ENCODE measurements around the gene TAGLN3. TPM values are rescaled to one million over a fixed set of nuclear protein-coding genes. Genes with fewer than 3 reads are reported as not detected.

TAGLN3 gene
- total and polyA plus RNA-seq, 2 donors (not counting 3 experiments of a cell fraction or from before 2014, with no cell fraction given): not detected

DNA sequence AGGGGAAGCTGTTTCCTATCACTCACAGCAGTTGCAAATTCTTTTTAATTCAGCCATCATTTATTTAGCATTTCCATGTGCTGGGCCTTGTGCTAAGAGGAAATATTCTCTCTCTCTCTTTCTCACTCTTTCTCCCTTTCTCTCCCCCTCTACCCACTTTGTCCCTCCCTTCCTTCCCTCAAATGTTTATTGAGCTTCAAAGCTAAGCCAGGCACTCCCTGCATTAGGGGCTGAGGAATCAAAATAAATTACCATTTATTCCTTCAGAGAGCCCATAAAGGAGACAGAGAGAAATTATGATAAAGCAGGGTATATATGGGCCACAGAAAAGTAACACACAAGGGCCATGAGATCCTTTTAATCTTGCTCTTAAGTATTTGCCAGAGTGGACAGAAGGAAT lies 42.6 kb downstream of the TAGLN3 start:
- Histone ChIP-seq H4K20me1 (replicated peaks; ENCODE audit: control insufficient read depth, extremely low read depth, insufficient read depth, low read length) (no peaks in the 10 kb centered on the region), H3K4me3 (replicated peaks in 1 of 3; ENCODE audit: insufficient read depth in 1 of 3, low read depth in 1 of 3, low read length in 3 of 3) (no peak overlapping the region), H3K4me1 (ENCODE audit: control insufficient read depth, extremely low read depth, insufficient read depth, low read length) (no peaks in the 10 kb centered on the region), H3K9me3 (replicated peaks; ENCODE audit: control insufficient read depth, insufficient read depth, low read length) (no peaks in the 10 kb centered on the region), H3K9ac (replicated peaks; ENCODE audit: extremely low read depth, insufficient read depth, low read length) (no peak overlapping the region), H3K27ac (ENCODE audit: insufficient read depth, low read depth, low read length) (no peak overlapping the region), H2AFZ (ENCODE audit: low read depth, low read length) (no peak overlapping the region), H3K27me3 (ENCODE audit: control insufficient read depth in 2 of 2, insufficient read depth in 2 of 2, low read length in 2 of 2) (no peaks in the 10 kb centered on the region), H3K9me1 (replicated peaks; ENCODE audit: control insufficient read depth, extremely low read depth, insufficient read depth, low read length) (no peaks in the 10 kb centered on the region), H3K36me3 (ENCODE audit: control insufficient read depth in 2 of 2, extremely low read depth in 1 of 2, insufficient read depth in 2 of 2, low read length in 2 of 2) (no peaks in the 10 kb centered on the region), H3K79me2 (ENCODE audit: control insufficient read depth, insufficient read depth, low read length) (no peaks in the 10 kb centered on the region), H3K4me2 (ENCODE audit: insufficient read depth, low read length) (no peak overlapping the region)
- ChIA-PET POLR2A (no interaction called here), CTCF (interaction anchor here (0.6 to 1.5 kb wide), 4 partner anchors 28 to 325 kb away, joined by 3 to 8 read pairs (median 6); no protein-coding TSS in a partner anchor)
- intact Hi-C loops (cut with micrococcal nuclease) (no loop called here), dilution Hi-C loops (cut with MboI; ENCODE audit: extremely low pct_ligation_motif_present, low sequenced_read_pairs) (no loop called here)
- FAIRE-seq (no peak), DNase-seq (ENCODE audit: low read depth, low spot score) (no peak)
- TF ChIP-seq GATA2 (IDR thresholded peaks at IDR 0.05; ENCODE audit: insufficient read depth, insufficient read length, low read depth, low read length) (no peak), FOS (IDR thresholded peaks at IDR 0.05; ENCODE audit: borderline replicate concordance, insufficient read depth, low read length) (no peak), MYC (IDR thresholded peaks at IDR 0.05; ENCODE audit: low read depth, low read length) (no peak), JUN (IDR thresholded peaks at IDR 0.05; ENCODE audit: borderline replicate concordance, insufficient read depth, insufficient read length, low read depth) (no peak), EZH2 (IDR thresholded peaks at IDR 0.05; ENCODE audit: borderline replicate concordance, low read depth, low read length, severe bottlenecking) (no peak), POLR2A (IDR thresholded peaks at IDR 0.05; ENCODE audit: low read depth, low read length) (no peak), POLR2AphosphoS5 (IDR thresholded peaks at IDR 0.05; ENCODE audit: insufficient read depth, low read depth, low read length) (no peak)
- TF ChIP-seq, protein P1, sequence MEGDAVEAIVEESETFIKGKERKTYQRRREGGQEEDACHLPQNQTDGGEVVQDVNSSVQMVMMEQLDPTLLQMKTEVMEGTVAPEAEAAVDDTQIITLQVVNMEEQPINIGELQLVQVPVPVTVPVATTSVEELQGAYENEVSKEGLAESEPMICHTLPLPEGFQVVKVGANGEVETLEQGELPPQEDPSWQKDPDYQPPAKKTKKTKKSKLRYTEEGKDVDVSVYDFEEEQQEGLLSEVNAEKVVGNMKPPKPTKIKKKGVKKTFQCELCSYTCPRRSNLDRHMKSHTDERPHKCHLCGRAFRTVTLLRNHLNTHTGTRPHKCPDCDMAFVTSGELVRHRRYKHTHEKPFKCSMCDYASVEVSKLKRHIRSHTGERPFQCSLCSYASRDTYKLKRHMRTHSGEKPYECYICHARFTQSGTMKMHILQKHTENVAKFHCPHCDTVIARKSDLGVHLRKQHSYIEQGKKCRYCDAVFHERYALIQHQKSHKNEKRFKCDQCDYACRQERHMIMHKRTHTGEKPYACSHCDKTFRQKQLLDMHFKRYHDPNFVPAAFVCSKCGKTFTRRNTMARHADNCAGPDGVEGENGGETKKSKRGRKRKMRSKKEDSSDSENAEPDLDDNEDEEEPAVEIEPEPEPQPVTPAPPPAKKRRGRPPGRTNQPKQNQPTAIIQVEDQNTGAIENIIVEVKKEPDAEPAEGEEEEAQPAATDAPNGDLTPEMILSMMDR (IDR thresholded peaks at IDR 0.05; ENCODE audit: extremely low read depth in 1 of 2, insufficient read depth in 1 of 2, low read depth in 1 of 2, low read length in 2 of 2): no peak
- TF ChIP-seq, protein P2, sequence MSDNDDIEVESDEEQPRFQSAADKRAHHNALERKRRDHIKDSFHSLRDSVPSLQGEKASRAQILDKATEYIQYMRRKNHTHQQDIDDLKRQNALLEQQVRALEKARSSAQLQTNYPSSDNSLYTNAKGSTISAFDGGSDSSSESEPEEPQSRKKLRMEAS (IDR thresholded peaks at IDR 0.05; ENCODE audit: insufficient read depth, insufficient read length): no peak
- no TSS peak for BruUV-seq (replicated peaks)

Measured in endothelial cell of umbilical vein (primary cell).